Esophagus mucosa (tissue), 1 donor: ENCODE measurements around the gene SLC25A52. TPM values are rescaled to one million over a fixed set of nuclear protein-coding genes. Genes with fewer than 3 reads are reported as not detected.
"Not testable (repeated sequence)": the region's sequence is repeated elsewhere in the genome, so short reads cannot be mapped to it uniquely, and the experiment has no call there.

Experiments
- ATAC-seq: fragments of 200-7000 bp; cut with Tn5 transposase; one replicate; pipeline ENCODE4 v1.9.1; 2020
- total RNA-seq: library from RNA; stranded (reverse); gene quantifications from one replicate; pipeline ENCODE4 v1.2.4, GENCODE V29; 2023
- donor health status: DM: yes; HTN: yes; CAD: no.

SLC25A52 gene
- total RNA-seq = not detected

- ATAC-seq = no peak
These were observed at the start of gene SLC25A52 for GRCh38 chr18:31760695-31761094. Gene SLC25A52 (minus strand): TSS chr18:31760880. CDS start chr18:31760661, 219 bp downstream.

GRCh38 chr18:31809049-31809448 lies 48.4 kb upstream of the SLC25A52 start:
- ATAC-seq = not testable (repeated sequence)

GRCh38 chr18:31801078-31801477 lies 40.4 kb upstream of the SLC25A52 start:
- ATAC-seq = peak; percentile 80

GRCh38 chr18:31799257-31799656 lies 38.6 kb upstream of the SLC25A52 start:
- ATAC-seq = not testable (repeated sequence)

- ATAC-seq = no peak
These were observed 37.7 kb upstream of the SLC25A52 start for GRCh38 chr18:31798399-31798798.

- ATAC-seq = no peak
These were observed 35.1 kb upstream of the SLC25A52 start for GRCh38 chr18:31795747-31796146.

GRCh38 chr18:31793531-31793930 lies 32.9 kb upstream of the SLC25A52 start:
- no peak for ATAC-seq

GRCh38 chr18:31792580-31792911 lies 31.9 kb upstream of the SLC25A52 start:
- no peak for ATAC-seq

GRCh38 chr18:31791817-31792579 lies 31.3 kb upstream of the SLC25A52 start:
- ATAC-seq = no peak

- ATAC-seq = no peak
These were observed 28.7 kb upstream of the SLC25A52 start for GRCh38 chr18:31789409-31789808.

GRCh38 chr18:31783059-31783458 lies 22.4 kb upstream of the SLC25A52 start:
- ATAC-seq = no peak

- ATAC-seq = no peak
These were observed 17.8 kb upstream of the SLC25A52 start for GRCh38 chr18:31778391-31778950.

GRCh38 chr18:31776093-31776492 lies 15.4 kb upstream of the SLC25A52 start:
- ATAC-seq = no peak

GRCh38 chr18:31774962-31775361 lies 14.3 kb upstream of the SLC25A52 start:
- no peak for ATAC-seq

- no peak for ATAC-seq
These were observed 13.8 kb upstream of the SLC25A52 start for GRCh38 chr18:31774477-31774785.

- no peak for ATAC-seq
These were observed 13.2 kb upstream of the SLC25A52 start for GRCh38 chr18:31773774-31774476.

- ATAC-seq = no peak
These were observed 12.0 kb upstream of the SLC25A52 start for GRCh38 chr18:31772699-31773098.

GRCh38 chr18:31750273-31750672 lies 10.4 kb downstream of the SLC25A52 start:
- ATAC-seq = no peak

GRCh38 chr18:31746396-31746795 lies 14.3 kb downstream of the SLC25A52 start:
- ATAC-seq = peak; percentile 52

GRCh38 chr18:31744321-31745067 lies 16.2 kb downstream of the SLC25A52 start:
- no peak for ATAC-seq

GRCh38 chr18:31743600-31743999 lies 17.1 kb downstream of the SLC25A52 start:
- peak; percentile 37 for ATAC-seq

- peak; percentile 58 for ATAC-seq
These were observed 19.5 kb downstream of the SLC25A52 start for GRCh38 chr18:31741097-31741735.

- ATAC-seq = no peak
These were observed 20.5 kb downstream of the SLC25A52 start for GRCh38 chr18:31740180-31740579.
